ENCODE results near the gene CMC2.

The CMC2 gene
- long read RNA-seq, full-length matches to known transcripts = 12 of 20 reads
- long read RNA-seq, partial matches to known transcripts = 2 of 20 reads
- long read RNA-seq, other reads (novel, unspliced or antisense) = 6 of 20 reads

DNA sequence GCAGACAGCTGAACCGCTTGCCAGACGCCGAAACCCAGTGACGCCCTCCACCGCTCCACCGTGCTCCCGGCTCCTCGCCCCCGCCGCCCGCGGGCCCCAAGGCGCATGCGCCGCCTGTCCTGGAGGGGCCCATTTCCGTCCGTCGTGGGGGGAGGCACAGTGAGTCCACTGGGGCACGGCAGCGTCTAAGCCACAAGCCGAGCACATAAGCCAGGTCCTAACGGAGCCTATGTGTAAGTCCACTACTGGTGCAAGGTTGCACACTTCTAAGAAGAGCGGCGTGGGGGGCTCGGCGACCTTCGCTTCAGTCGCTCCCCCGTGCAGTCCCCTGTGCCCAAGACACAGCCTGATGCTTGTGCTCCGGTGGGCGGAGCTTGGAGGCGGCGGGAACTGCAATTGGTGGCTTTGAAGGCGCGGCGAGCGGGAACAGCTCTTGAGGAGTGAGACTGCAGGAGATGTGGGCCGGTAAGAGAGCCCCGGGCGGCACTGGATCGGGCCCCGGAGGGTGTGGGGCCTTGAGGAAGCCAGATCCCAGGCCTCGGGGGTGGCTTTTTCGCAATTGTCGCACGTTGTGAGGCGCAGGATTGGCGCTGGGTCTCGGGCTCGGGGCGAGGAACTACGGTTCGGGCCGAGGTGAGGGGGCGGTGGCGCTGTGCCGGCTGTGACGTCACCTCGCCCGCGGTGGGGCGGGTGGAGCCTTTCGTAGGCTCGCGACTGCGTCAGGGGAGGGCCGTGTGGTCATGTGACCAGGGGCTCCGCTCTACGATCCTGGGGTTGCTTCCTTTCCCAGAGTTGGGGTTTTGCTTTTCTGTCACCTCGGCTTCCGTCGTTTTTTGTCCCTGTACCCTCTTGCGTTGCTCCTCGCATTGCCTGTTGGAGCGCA is at the start of gene CMC2, which contains the start of gene CENPN:
TSS of gene CMC2 (minus strand) at position 73 of the 883 bp plus-strand sequence. CDS start 9,491 bp downstream, outside the sequence.
TSS of gene CENPN (plus strand) at position 402 of the 883 bp plus-strand sequence. CDS start 4,726 bp downstream, outside the sequence.
- Histone ChIP-seq H3K27ac (replicated peaks) (peak within 1 kb of the TSS; percentile 99), H3K4me3 (replicated peaks; ENCODE audit: insufficient read depth, low read length) (peak within 1 kb of the TSS; percentile 88), H3K27me3 (ENCODE audit: insufficient read depth, poor library complexity, severe bottlenecking) (no peaks in the 10 kb centered on the region)
- peak; percentile 88 for TF ChIP-seq POLR2AphosphoS5 (IDR thresholded peaks at IDR 0.05; ENCODE audit: low read depth)
- TF ChIP-seq, protein P1, sequence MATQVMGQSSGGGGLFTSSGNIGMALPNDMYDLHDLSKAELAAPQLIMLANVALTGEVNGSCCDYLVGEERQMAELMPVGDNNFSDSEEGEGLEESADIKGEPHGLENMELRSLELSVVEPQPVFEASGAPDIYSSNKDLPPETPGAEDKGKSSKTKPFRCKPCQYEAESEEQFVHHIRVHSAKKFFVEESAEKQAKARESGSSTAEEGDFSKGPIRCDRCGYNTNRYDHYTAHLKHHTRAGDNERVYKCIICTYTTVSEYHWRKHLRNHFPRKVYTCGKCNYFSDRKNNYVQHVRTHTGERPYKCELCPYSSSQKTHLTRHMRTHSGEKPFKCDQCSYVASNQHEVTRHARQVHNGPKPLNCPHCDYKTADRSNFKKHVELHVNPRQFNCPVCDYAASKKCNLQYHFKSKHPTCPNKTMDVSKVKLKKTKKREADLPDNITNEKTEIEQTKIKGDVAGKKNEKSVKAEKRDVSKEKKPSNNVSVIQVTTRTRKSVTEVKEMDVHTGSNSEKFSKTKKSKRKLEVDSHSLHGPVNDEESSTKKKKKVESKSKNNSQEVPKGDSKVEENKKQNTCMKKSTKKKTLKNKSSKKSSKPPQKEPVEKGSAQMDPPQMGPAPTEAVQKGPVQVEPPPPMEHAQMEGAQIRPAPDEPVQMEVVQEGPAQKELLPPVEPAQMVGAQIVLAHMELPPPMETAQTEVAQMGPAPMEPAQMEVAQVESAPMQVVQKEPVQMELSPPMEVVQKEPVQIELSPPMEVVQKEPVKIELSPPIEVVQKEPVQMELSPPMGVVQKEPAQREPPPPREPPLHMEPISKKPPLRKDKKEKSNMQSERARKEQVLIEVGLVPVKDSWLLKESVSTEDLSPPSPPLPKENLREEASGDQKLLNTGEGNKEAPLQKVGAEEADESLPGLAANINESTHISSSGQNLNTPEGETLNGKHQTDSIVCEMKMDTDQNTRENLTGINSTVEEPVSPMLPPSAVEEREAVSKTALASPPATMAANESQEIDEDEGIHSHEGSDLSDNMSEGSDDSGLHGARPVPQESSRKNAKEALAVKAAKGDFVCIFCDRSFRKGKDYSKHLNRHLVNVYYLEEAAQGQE (IDR thresholded peaks at IDR 0.05; ENCODE audit: insufficient replicate concordance, low read depth) = no peak
- peak; percentile 95 to 98 for DNase-seq (ENCODE audit: low read depth in 1 of 2, low spot score in 1 of 2)

- Histone ChIP-seq H3K27me3 (ENCODE audit: insufficient read depth, poor library complexity, severe bottlenecking) (no peaks in the 10 kb centered on the region), H3K4me3 (replicated peaks; ENCODE audit: insufficient read depth, low read length) (no peak overlapping the region), H3K27ac (replicated peaks) (no peak overlapping the region)
- DNase-seq (ENCODE audit: low read depth in 1 of 2, low spot score in 1 of 2) = no peak
- TF ChIP-seq CTCF (IDR thresholded peaks at IDR 0.05; ENCODE audit: insufficient read depth, low read length) = no peak
These were observed 47.1 kb upstream of the CMC2 start for GRCh38 chr16:81053761-81054160.

GRCh38 chr16:81042821-81043220 is 36.1 kb upstream of the CMC2 start:
- H3K27ac ChIP-seq (replicated peaks) = no peak overlapping the region
- no peak for DNase-seq (ENCODE audit: low read depth in 1 of 2, low spot score in 1 of 2)
- TF ChIP-seq, protein P1 (IDR thresholded peaks at IDR 0.05; ENCODE audit: insufficient replicate concordance, low read depth) = no peak
- TF ChIP-seq SPI1 (IDR thresholded peaks at IDR 0.05; ENCODE audit: borderline replicate concordance, low read depth) (no peak), GABPA (IDR thresholded peaks at IDR 0.05; ENCODE audit: low read depth) (no peak), POLR2AphosphoS5 (IDR thresholded peaks at IDR 0.05; ENCODE audit: low read depth) (no peak), CTCF (IDR thresholded peaks at IDR 0.05; ENCODE audit: insufficient read depth, low read length) (no peak)
- no peaks in the 10 kb centered on the region for H3K27me3 ChIP-seq (ENCODE audit: insufficient read depth, poor library complexity, severe bottlenecking)
- no peak overlapping the region for H3K4me3 ChIP-seq (replicated peaks; ENCODE audit: insufficient read depth, low read length)

DNA sequence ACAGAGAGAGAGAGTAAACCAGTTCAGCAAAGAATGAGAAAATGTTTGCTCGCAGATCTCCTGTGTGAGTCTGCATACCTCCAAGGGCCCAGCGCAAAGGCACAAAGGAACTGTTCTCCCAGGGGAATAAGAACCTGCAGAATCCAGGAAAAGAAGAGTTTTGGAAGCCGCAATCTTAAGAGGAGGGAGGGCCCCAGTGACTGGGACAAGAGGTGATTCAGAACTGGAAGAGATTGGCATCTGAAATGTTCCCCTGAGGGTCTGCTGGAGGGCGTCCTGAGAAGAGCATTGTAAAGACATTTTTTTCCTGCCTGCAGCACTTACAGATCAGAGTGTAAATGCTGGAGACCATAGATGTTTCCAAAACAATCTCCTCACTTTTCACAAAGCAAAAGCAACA is 35.0 kb upstream of the CMC2 start:
- no peak overlapping the region for H3K4me3 ChIP-seq (replicated peaks; ENCODE audit: insufficient read depth, low read length)
- DNase-seq (ENCODE audit: low read depth in 1 of 2, low spot score in 1 of 2) = no peak
- no peaks in the 10 kb centered on the region for H3K27me3 ChIP-seq (ENCODE audit: insufficient read depth, poor library complexity, severe bottlenecking)
- no peak overlapping the region for H3K27ac ChIP-seq (replicated peaks)
- TF ChIP-seq, protein P1 (IDR thresholded peaks at IDR 0.05; ENCODE audit: insufficient replicate concordance, low read depth) = no peak
- TF ChIP-seq GABPA (IDR thresholded peaks at IDR 0.05; ENCODE audit: low read depth) = no peak
- no peak for TF ChIP-seq POLR2AphosphoS5 (IDR thresholded peaks at IDR 0.05; ENCODE audit: low read depth)
- no peak for TF ChIP-seq CTCF (IDR thresholded peaks at IDR 0.05; ENCODE audit: insufficient read depth, low read length)
- no peak for TF ChIP-seq SPI1 (IDR thresholded peaks at IDR 0.05; ENCODE audit: borderline replicate concordance, low read depth)
